ENCODE results near the gene RAB29.
"Not testable (repeated sequence)": the region's sequence is repeated elsewhere in the genome, so short reads cannot be mapped to it uniquely, and the experiment has no call there.

RAB29 gene

DNA sequence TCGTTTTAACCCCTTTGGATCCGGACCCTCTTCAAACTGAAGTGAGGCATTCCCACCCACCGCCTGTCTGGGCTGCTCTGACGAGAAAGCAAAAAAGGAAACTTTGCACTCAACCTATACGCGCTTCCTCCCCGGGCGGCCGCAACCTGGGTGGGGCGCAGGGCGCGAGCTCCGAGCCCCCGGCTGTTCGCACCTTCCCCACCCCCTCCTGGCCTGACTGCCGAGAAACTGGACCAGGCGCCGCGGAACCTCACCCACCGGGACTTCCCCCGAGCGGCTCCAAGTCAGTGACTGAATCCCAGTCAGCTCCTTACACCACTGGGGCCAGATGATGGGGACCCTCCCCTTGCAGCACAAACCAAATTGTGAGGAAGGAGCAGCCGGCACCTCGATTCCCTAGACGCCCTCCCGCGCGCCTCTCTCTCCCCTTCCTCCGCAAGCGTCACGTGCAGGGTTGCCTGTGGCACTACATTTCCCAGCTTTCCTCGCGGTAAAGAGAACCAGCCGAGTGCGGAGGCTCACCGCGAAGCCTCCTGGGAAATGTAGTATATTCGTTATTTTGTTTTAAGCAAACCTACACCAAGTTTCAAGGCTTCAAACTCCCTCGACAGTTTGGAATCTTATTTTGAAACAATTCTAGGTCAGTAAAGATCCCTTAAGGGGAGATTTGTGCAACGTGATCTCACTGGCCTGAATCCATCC lies at the start of gene RAB29:
TSS of gene RAB29 (minus strand) at position 468 of the 702 bp plus-strand sequence. CDS start 526 bp downstream, outside the sequence.
- peak; percentile 49 to 54 for DNase-seq (ENCODE audit: low read depth in 2 of 2)

- DNase-seq (ENCODE audit: low read depth in 2 of 2): no peak
Measured at GRCh38 chr1:205824180-205824579, 48.9 kb upstream of the RAB29 start.

- not testable (repeated sequence) for DNase-seq (ENCODE audit: low read depth in 2 of 2)
Measured at GRCh38 chr1:205823260-205823659, 48.0 kb upstream of the RAB29 start.

GRCh38 chr1:205822397-205822796 lies 47.1 kb upstream of the RAB29 start:
- DNase-seq (ENCODE audit: low read depth in 2 of 2): no peak

- no peak for DNase-seq (ENCODE audit: low read depth in 2 of 2)
Measured at GRCh38 chr1:205817988-205818387, 42.7 kb upstream of the RAB29 start.

- DNase-seq (ENCODE audit: low read depth in 2 of 2): no peak
Measured at GRCh38 chr1:205817364-205817763, 42.1 kb upstream of the RAB29 start.

- no peak for DNase-seq (ENCODE audit: low read depth in 2 of 2)
Measured at GRCh38 chr1:205813755-205814058, 38.4 kb upstream of the RAB29 start.

DNA sequence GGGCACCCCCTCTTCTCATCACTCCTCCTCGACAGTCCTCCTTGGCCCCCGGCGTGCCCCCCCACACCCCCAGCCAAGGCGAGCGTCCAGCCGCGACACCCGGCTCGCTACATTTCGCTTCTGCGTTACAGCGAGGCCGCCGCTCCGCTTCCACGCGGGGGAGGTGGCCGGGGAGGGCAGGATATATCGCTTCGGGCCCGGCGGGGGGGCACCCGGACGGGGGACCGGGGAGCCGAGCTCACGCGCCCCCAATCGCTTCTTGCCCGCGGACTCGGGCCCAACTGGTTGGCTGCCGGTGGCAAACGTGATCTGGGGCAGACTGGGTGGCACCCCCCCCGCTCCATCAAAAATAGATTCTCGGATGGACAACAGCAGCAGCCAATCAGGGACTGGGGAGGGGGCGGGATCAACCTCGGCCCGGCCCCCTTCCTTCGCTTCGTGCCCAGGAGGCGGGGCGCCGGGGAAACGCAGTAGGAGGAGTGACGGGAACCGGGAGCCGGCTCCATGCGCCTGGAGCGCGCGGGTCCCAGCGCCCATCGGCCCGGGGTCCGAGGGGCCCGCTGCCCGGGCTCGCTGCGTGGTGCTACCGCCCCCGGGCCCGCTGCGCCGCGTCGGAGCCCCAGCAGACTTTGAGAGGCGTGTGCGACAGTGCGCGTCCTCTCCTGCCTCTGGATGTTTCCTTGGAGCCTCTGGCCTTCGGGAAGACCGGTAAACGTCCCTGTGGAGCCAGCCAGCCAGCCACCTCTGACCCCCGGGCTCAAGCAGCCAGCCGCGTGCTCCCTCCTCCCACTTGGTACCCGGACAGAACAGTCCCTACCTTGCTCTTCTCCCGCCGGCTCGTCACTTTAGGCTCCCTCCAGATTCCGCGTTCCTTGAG lies 37.8 kb upstream of the RAB29 start, which contains the start of gene SLC41A1:
TSS of gene SLC41A1 (minus strand) at position 321 of the 877 bp plus-strand sequence. CDS start 2,757 bp downstream, outside the sequence.
- DNase-seq (ENCODE audit: low read depth in 2 of 2): peak; percentile 81 to 84

DNA sequence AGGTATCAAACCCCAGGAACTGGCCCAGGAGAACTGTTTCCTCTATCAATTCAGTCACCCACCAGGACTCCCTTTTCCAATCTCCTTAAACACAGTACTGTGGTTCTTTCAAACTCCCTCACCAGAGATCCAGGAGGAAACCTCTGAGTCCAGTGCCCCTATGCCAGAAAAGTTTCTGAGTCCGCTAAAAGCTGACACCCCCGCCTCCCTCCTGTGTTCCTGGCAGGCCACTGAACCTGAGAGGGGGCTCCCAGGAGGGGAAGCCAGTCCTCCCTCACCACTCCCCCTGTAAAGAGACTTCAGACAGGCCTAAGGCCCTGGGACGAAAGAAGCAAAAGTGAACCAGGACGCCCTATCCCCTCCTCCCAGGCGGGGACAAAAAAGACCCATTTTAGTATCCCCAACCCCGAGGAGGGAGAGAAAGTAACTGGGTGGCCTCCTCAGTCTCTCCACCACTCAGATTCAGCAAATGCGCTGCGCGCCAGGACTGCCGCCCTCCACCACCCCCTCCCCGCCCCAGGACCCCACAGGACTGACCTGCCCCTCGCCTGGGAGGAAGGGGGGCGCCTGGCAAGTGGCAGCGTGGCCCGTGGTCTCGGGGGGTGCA lies 37.1 kb upstream of the RAB29 start:
- no peak for DNase-seq (ENCODE audit: low read depth in 2 of 2)

GRCh38 chr1:205811660-205812059 lies 36.4 kb upstream of the RAB29 start:
- DNase-seq (ENCODE audit: low read depth in 2 of 2): no peak

- no peak for DNase-seq (ENCODE audit: low read depth in 2 of 2)
Measured at GRCh38 chr1:205810448-205811157, 35.3 kb upstream of the RAB29 start.

GRCh38 chr1:205809942-205810345 lies 34.7 kb upstream of the RAB29 start:
- no peak for DNase-seq (ENCODE audit: low read depth in 2 of 2)

GRCh38 chr1:205809469-205809868 lies 34.2 kb upstream of the RAB29 start:
- no peak for DNase-seq (ENCODE audit: low read depth in 2 of 2)

DNA sequence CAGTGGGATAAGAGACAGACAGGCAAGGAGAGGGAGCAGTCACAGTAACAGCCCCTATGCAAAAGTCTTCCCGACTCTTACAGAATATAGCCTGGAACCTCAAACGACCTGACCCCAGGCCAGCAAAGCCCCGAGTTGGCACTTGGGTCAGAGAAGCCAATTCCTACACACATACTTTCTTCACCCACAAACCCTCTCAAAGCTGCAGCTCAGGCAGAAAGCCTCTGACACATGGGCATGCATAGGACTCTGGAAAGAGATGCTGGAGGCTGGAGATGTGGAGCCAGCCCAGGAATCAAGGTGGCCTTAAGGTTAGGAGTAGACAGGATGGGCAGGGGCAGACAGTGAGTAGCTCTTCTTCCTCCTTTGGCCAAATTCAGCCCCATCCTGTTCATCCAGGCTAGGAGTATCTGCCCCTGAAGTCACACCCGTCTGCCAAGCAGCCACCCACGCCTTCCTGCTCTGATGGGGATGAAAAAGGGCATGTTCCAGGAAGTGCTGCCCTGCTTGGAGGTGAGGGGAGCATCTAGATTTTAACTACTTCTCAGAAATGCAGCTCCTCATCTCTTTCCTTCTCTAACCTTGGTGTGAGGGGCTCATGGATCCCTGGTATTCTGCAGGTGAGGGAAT lies 29.9 kb upstream of the RAB29 start:
- no peak for DNase-seq (ENCODE audit: low read depth in 2 of 2)

GRCh38 chr1:205804605-205805004 lies 29.3 kb upstream of the RAB29 start:
- no peak for DNase-seq (ENCODE audit: low read depth in 2 of 2)

GRCh38 chr1:205803986-205804385 lies 28.7 kb upstream of the RAB29 start:
- DNase-seq (ENCODE audit: low read depth in 2 of 2): no peak

- no peak for DNase-seq (ENCODE audit: low read depth in 2 of 2)
Measured at GRCh38 chr1:205802060-205802459, 26.8 kb upstream of the RAB29 start.

DNA sequence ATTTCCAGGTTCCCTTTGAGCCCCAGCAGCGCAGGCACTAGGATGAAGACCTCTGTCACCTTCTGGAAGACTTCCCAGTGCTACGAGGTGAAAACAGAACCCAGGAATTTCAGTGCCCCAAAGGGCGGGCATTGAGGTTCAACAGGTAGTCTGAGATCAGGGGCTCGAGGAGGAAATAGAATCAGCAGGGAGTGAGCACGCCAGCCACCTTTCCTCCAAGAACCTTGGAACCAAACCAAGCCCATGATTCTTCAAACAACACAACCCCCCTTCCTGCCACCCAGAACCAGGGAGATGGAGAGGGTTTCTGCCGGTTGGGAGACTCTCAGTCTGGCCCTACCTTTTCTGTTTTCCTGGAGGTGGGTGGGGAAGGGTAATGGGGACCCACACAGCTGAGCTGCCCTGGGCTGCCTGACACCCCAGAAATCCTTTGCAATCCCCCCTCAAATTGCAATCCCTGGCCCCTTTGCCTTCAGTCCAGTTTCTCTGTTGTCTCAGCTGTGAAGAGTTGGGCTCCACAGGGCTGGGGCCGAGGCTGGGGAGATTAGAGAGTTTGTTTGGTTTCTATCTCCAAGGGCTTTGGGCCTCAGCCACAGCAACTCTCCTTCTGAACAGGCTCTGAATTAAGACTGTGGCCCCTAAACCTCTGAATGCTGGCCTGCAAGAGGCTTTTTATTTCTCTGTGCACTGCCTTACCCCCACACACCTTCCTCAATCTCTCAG lies 25.9 kb upstream of the RAB29 start:
- DNase-seq (ENCODE audit: low read depth in 2 of 2): no peak

DNA sequence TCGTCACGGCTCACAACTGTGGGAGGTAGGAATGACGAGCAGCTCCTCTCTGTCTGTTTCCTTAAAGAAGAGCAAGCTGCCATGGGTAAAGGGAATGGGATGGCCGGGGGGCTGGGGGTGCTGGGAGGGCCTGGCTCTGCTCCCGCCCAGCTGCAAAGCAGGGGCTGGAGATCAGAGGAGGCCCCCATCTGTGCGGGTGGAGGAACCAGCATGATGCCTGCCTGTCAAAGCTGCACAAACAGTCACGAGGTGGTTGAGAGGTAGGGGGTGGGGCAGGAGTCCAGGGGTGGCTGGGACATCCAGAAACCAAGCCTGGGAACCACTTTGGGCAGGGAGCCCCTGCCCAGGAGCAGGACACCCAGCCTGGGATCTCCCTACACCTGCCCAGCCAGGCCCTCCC lies 25.1 kb upstream of the RAB29 start:
- DNase-seq (ENCODE audit: low read depth in 2 of 2): no peak

DNA sequence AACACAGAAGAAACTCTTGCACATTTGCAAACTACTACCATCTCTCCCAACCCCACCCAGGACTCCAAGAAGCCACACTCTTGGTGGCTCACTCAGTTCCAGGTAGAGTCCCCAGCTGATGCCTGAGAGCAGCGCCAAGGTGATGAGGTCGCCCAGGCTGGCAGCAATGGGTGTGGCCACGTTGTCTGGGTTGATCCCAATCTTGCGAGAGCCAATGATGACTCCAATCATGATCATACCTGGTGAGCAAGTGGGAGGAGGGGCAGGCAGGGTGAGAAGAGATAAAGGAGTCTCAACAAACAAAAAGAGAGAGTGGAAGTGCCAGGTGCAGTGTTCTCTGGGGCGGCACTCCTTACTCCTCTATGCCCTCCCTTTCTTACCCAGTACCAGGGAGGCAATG lies 23.3 kb upstream of the RAB29 start:
- DNase-seq (ENCODE audit: low read depth in 2 of 2): no peak

DNA sequence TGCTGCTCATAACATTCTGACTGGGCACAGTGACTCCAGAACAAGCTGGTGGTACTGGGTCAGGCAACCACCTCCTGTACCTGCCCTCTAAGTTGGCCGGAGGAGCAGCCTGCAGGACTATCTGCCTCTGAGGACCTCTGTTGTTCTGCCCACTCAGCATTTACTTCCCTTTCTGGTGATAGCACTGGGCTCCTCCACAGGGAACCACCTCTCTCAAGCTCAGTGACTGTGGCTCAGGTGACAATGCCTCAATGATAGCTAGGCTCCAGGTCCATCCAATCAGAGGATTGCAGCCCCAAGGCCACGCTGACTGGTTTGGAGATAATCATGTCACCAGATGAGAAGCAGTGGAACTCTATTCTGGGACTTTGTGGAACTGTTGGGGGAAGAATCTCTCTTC lies 21.9 kb upstream of the RAB29 start:
- DNase-seq (ENCODE audit: low read depth in 2 of 2): no peak

Data from stimulated activated CD4-positive, alpha-beta T cell treated with anti-CD3 and anti-CD28 coated beads, Interleukin-1b, Interleukin-23, amount 100 ng/mL, for 1 hour (primary cell).